HepG2 (cell line): ENCODE measurements around the gene TRPC4AP. TPM values are rescaled to one million over a fixed set of nuclear protein-coding genes. Genes with fewer than 3 reads are reported as not detected.
A peak's percentile ranks its signal among the peaks of the same experiment; 100 is the strongest.

Experiments used
- ARID2 ChIP-seq: sonication (generic); formaldehyde crosslinking; IDR thresholded peaks from 2 replicates; pipeline ENCODE4 v1.8.1; 2022; ENCODE audit warnings: mild to moderate bottlenecking, missing genetic modification reagents, borderline replicate concordance
- ATF2 ChIP-seq: sonication (generic); formaldehyde crosslinking; IDR thresholded peaks from 2 replicates; pipeline ENCODE4 v1.4.0; 2020; ENCODE audit warnings: missing genetic modification reagents
- CREB1 ChIP-seq, 2 experiments: fragments of 450-650 bp in 1 of 2; IDR thresholded peaks; 2 replicates each; pipeline ENCODE4 v1.6.1; 2016 to 2017; ENCODE audit warnings: control low read depth in 1 of 2, mild to moderate bottlenecking in 1 of 2, missing compliant biosample characterization in 1 of 2, missing genetic modification characterization in 1 of 2
- HDAC2 ChIP-seq: sonication (generic); formaldehyde crosslinking; IDR thresholded peaks from 2 replicates; pipeline ENCODE4 v1.4.0; 2020; ENCODE audit warnings: missing genetic modification reagents
- HMGXB4 ChIP-seq, 2 experiments: sonication (generic) in 1 of 2; formaldehyde crosslinking in 1 of 2; IDR thresholded peaks; 2 replicates each; pipeline versions ENCODE4 v1.4.0 to v1.6.1; 2018 to 2020; ENCODE audit warnings: missing genetic modification reagents in 2 of 2, borderline replicate concordance in 1 of 2, low read depth in 1 of 2, mild to moderate bottlenecking in 1 of 2, missing biosample characterization in 1 of 2
- KAT2B ChIP-seq: fragments of 150-350 bp; IDR thresholded peaks from 2 replicates; pipeline ENCODE4 v1.6.1; 2014; ENCODE audit warnings: low read depth, low read length, borderline replicate concordance
- KLF9 ChIP-seq: IDR thresholded peaks from 2 replicates; pipeline ENCODE4 v1.6.1; 2016; ENCODE audit warnings: low read depth
- PRMT3 ChIP-seq: sonication (generic); formaldehyde crosslinking; IDR thresholded peaks from 2 replicates; pipeline ENCODE4 v1.8.1; 2022; ENCODE audit warnings: low read depth, mild to moderate bottlenecking, moderate library complexity, missing genetic modification reagents, borderline replicate concordance
- RAD51 ChIP-seq: fragments of 450-650 bp; IDR thresholded peaks from 2 replicates; pipeline ENCODE4 v1.6.1; 2016; ENCODE audit warnings: borderline replicate concordance
- SP140L ChIP-seq: sonication (generic); formaldehyde crosslinking; IDR thresholded peaks from 2 replicates; pipeline ENCODE4 v1.4.0; 2020; ENCODE audit warnings: missing genetic modification reagents, borderline replicate concordance
- ZBTB20 ChIP-seq: sonication (generic); formaldehyde crosslinking; IDR thresholded peaks from 2 replicates; pipeline ENCODE4 v1.8.1; 2023; ENCODE audit warnings: missing genetic modification reagents, low read depth, mild to moderate bottlenecking, borderline replicate concordance
- ZFP36L1 ChIP-seq: sonication (generic); formaldehyde crosslinking; IDR thresholded peaks from 2 replicates; pipeline ENCODE4 v1.8.0; 2022; ENCODE audit warnings: mild to moderate bottlenecking, missing genetic modification reagents, moderate library complexity
- ZFP36L2 ChIP-seq: sonication (generic); formaldehyde crosslinking; IDR thresholded peaks from 2 replicates; pipeline ENCODE4 v1.4.0; 2020; ENCODE audit warnings: missing genetic modification reagents
- ZHX1 ChIP-seq: sonication (generic); formaldehyde crosslinking; IDR thresholded peaks from 2 replicates; pipeline ENCODE4 v1.8.1; 2022; ENCODE audit warnings: low read depth, mild to moderate bottlenecking, missing genetic modification reagents
- ZNF550 ChIP-seq: sonication (generic); formaldehyde crosslinking; IDR thresholded peaks from 2 replicates; pipeline ENCODE4 v1.4.0; 2020; ENCODE audit warnings: mild to moderate bottlenecking, missing genetic modification reagents, borderline replicate concordance
- ZNF670 ChIP-seq: sonication (generic); formaldehyde crosslinking; IDR thresholded peaks from 2 replicates; pipeline ENCODE4 v1.8.0; 2022; ENCODE audit warnings: mild to moderate bottlenecking, missing genetic modification reagents, borderline replicate concordance
- ZSCAN22 ChIP-seq: sonication (generic); formaldehyde crosslinking; IDR thresholded peaks from 2 replicates; pipeline ENCODE4 v1.4.0; 2020; ENCODE audit warnings: mild to moderate bottlenecking, missing genetic modification reagents
- polyA plus RNA-seq, 8 experiments: library from polyadenylated mRNA; depleted of rRNA in 3 of 8; stranded (reverse) in 7 of 8; unstranded in 1 of 8; fragments of >200 nt; fragmentation: Illumina TruSeq in 4 of 8; extraction: Trizol in 4 of 8; gene quantifications; 2 replicates each; pipeline versions ENCODE4 v1.2.1 to v1.2.3, GENCODE V29; 2011 to 2016; ENCODE audit warnings: low read depth in 4 of 8, missing spikeins in 1 of 8, mixed read lengths in 1 of 8; ENCODE audit not compliant: insufficient read depth in 1 of 8
- total RNA-seq, 5 experiments: library from RNA; depleted of rRNA; stranded (reverse); fragments of >200 nt; fragmentation: Illumina TruSeq; extraction: Trizol; gene quantifications; 2 replicates each; pipeline ENCODE4 v1.2.3, GENCODE V29; 2016; ENCODE audit warnings: low read depth in 1 of 5
- TF ChIP-seq, protein P1 (sequence below): IDR thresholded peaks from 2 replicates; pipeline ENCODE4 v1.6.1; 2012; ENCODE audit warnings: low read length, improper control_type of control experiment

TRPC4AP gene
- total and polyA plus RNA-seq, 2 of the 13 experiments (the other 11 are each of a cell fraction or from before 2014, with no cell fraction given): 136 to 137 TPM

GRCh38 chr20:35092524-35093266, at the start of gene TRPC4AP (continued):
- TF ChIP-seq ZHX1 (CRISPR knock-in tag): no peak
- peak; percentile 42; the same call in 1 of the 2 replicates for TF ChIP-seq KLF9 (CRISPR knock-in tag)
- no peak for TF ChIP-seq PRMT3 (CRISPR knock-in tag)
- TF ChIP-seq ZBTB20 (CRISPR knock-in tag): 0 out of 2 replicates have a peak, but pooled peaks have one; percentile 21
- 0 out of 2 replicates have a peak, but pooled peaks have one; percentile 92 for TF ChIP-seq ZNF550 (CRISPR knock-in tag)
- TF ChIP-seq ZFP36L2 (CRISPR knock-in tag): no peak
- peak; percentile 72 for TF ChIP-seq ZSCAN22
- TF ChIP-seq ZFP36L1 (CRISPR knock-in tag): peak; percentile 62; the same call in 1 of the 2 replicates
- peak; percentile 56 for TF ChIP-seq ZNF670 (CRISPR knock-in tag)
- TF ChIP-seq RAD51: peak; percentile 74
- TF ChIP-seq ATF2 (CRISPR knock-in tag): peak; percentile 75
- peak; percentile 90; the same call in 1 of the 2 replicates for TF ChIP-seq SP140L (CRISPR knock-in tag)
- peak; percentile 100 for TF ChIP-seq ARID2
- peak; percentile 77 for TF ChIP-seq HDAC2 (CRISPR knock-in tag)
- no peak for TF ChIP-seq KAT2B
- TF ChIP-seq, protein P1, sequence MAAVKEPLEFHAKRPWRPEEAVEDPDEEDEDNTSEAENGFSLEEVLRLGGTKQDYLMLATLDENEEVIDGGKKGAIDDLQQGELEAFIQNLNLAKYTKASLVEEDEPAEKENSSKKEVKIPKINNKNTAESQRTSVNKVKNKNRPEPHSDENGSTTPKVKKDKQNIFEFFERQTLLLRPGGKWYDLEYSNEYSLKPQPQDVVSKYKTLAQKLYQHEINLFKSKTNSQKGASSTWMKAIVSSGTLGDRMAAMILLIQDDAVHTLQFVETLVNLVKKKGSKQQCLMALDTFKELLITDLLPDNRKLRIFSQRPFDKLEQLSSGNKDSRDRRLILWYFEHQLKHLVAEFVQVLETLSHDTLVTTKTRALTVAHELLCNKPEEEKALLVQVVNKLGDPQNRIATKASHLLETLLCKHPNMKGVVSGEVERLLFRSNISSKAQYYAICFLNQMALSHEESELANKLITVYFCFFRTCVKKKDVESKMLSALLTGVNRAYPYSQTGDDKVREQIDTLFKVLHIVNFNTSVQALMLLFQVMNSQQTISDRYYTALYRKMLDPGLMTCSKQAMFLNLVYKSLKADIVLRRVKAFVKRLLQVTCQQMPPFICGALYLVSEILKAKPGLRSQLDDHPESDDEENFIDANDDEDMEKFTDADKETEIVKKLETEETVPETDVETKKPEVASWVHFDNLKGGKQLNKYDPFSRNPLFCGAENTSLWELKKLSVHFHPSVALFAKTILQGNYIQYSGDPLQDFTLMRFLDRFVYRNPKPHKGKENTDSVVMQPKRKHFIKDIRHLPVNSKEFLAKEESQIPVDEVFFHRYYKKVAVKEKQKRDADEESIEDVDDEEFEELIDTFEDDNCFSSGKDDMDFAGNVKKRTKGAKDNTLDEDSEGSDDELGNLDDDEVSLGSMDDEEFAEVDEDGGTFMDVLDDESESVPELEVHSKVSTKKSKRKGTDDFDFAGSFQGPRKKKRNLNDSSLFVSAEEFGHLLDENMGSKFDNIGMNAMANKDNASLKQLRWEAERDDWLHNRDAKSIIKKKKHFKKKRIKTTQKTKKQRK: no peak
- TF ChIP-seq CREB1 (IDR thresholded peaks at IDR 0.05): peak; percentile 86
- TF ChIP-seq CREB1 (CRISPR knock-in tag; IDR thresholded peaks at IDR 0.05): peak; percentile 78
- peak; percentile 100 for TF ChIP-seq HMGXB4 (CRISPR knock-in tag; IDR thresholded peaks at IDR 0.05; ENCODE audit: borderline replicate concordance in 1 of 2, low read depth in 1 of 2)
